ENCODE data around the gene TP53INP2. TPM values are rescaled to one million over a fixed set of nuclear protein-coding genes. Genes with fewer than 3 reads are reported as not detected.

The TP53INP2 gene
- total RNA-seq, 1 donor from 2014 or later, result 13.1 TPM

DNA sequence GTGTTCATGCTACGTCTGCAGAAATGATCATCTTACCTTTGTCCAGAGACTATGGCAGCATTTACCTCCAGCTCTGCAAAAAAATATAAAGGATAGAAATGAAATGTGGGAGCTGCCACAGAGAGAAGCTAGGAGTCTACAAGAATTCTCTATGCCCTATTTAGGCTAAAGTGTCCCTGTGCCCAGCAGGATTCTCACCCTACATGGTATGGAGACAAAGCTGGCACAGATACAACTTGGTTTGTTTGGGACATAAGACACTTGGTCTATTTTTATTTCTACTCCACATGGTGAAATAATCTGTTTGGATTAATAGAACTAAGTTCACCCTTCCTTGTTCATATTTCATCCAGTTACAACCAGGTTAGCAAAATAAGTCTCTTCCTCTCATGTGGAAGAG is 28.4 kb downstream of the TP53INP2 start:
- Mint-ChIP-seq H3K27ac (no peak overlapping the region), H3K9me3 (no peaks in the 10 kb centered on the region), H3K36me3 (peaks cover 26% of the 10 kb centered on the region), H3K4me3 (no peak overlapping the region), H3K27me3 (ENCODE audit: low read depth) (no peaks in the 10 kb centered on the region), H3K4me1 (no peaks in the 10 kb centered on the region)
- TF ChIP-seq, protein P1, sequence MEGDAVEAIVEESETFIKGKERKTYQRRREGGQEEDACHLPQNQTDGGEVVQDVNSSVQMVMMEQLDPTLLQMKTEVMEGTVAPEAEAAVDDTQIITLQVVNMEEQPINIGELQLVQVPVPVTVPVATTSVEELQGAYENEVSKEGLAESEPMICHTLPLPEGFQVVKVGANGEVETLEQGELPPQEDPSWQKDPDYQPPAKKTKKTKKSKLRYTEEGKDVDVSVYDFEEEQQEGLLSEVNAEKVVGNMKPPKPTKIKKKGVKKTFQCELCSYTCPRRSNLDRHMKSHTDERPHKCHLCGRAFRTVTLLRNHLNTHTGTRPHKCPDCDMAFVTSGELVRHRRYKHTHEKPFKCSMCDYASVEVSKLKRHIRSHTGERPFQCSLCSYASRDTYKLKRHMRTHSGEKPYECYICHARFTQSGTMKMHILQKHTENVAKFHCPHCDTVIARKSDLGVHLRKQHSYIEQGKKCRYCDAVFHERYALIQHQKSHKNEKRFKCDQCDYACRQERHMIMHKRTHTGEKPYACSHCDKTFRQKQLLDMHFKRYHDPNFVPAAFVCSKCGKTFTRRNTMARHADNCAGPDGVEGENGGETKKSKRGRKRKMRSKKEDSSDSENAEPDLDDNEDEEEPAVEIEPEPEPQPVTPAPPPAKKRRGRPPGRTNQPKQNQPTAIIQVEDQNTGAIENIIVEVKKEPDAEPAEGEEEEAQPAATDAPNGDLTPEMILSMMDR (IDR thresholded peaks at IDR 0.05; ENCODE audit: unreplicated experiment), result no peak
- DNase-seq (ENCODE audit: low spot score in 2 of 2, unreplicated experiment in 2 of 2), result no peak

DNA sequence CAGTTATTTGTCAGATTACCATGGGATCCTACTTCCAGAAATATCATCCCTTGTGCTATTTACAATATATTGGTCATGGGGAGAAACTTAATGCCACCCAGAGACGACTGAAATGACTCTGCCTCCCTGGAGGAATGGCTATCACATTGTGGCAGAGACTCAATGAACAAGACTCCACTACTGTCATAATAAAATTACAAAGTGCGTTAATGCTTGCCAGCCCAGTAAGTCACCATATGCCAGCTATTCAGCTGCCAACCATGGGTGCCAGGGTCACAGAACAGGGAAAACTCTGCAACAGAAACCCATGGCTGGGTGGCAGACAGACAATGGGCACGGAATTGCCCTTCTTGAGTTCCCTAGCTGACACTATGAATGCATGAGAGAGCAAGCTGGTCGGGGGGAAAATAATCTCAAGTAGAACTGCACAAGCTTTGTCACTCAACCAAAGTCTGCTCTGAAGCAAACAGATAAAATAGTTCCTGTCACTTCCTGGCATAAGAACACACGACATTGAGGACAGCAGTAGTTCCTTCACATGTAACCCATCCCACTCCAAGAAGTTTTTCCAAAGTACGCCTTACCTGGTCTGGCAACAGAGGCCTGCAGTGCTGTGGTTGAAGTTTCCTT is 32.1 kb downstream of the TP53INP2 start:
- no peak for DNase-seq (ENCODE audit: low spot score in 2 of 2, unreplicated experiment in 2 of 2)
- Mint-ChIP-seq H3K4me3 (no peak overlapping the region), H3K4me1 (no peaks in the 10 kb centered on the region), H3K9me3 (no peaks in the 10 kb centered on the region), H3K27ac (no peak overlapping the region), H3K27me3 (ENCODE audit: low read depth) (no peaks in the 10 kb centered on the region), H3K36me3 (peaks cover 35% of the 10 kb centered on the region)
- TF ChIP-seq, protein P1 (IDR thresholded peaks at IDR 0.05; ENCODE audit: unreplicated experiment), result no peak

DNA sequence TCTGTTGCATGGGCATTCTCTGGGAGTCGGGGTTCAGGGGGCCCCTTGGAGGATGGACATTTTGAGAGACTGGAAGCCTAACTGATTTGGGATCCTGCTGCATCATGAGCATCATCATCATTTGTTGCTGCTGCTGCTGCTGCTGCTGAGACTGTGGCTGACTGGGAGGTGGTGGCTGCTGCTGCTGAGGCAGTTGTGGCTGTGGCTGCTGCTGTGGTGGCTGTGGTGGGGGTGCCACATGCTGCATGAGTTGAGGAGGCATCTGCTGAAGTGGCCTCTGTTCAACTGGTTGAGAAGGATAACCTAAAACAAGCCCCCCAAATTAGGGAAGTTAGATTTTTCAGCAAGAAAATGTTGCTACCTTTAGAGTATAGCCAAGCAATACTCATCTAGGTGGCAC is 38.9 kb downstream of the TP53INP2 start:
- no peak overlapping the region for H3K4me3 Mint-ChIP-seq
- H3K27ac Mint-ChIP-seq, result no peak overlapping the region
- H3K36me3 Mint-ChIP-seq, result peaks cover 33% of the 10 kb centered on the region
- no peak for DNase-seq (ENCODE audit: low spot score in 2 of 2, unreplicated experiment in 2 of 2)
- no peaks in the 10 kb centered on the region for H3K4me1 Mint-ChIP-seq
- TF ChIP-seq, protein P1 (IDR thresholded peaks at IDR 0.05; ENCODE audit: unreplicated experiment), result no peak
- H3K9me3 Mint-ChIP-seq, result no peaks in the 10 kb centered on the region
- H3K27me3 Mint-ChIP-seq (ENCODE audit: low read depth), result no peaks in the 10 kb centered on the region

DNA sequence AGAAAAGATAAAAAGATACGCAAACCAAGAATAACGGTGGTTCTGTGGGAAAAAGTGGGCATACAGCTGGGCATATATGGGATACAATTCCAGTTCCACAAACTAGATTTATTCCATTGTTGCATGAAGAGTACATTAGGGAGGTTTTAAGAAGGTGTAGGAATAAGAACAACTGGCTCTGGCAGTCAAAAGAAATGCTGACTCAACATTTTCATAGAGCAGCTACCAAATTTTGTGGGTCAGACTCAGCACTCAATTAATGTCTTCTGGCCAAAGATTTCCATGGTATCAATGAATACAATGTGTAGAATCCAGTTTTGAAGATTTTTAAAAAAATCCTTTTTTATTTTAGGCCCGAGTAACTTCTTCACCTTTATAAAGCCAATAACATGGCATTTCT is 40.2 kb downstream of the TP53INP2 start:
- H3K27ac Mint-ChIP-seq, result no peak overlapping the region
- H3K27me3 Mint-ChIP-seq (ENCODE audit: low read depth), result no peaks in the 10 kb centered on the region
- H3K9me3 Mint-ChIP-seq, result no peaks in the 10 kb centered on the region
- TF ChIP-seq, protein P1 (IDR thresholded peaks at IDR 0.05; ENCODE audit: unreplicated experiment), result no peak
- H3K4me1 Mint-ChIP-seq, result no peaks in the 10 kb centered on the region
- peaks cover 33% of the 10 kb centered on the region for H3K36me3 Mint-ChIP-seq
- no peak overlapping the region for H3K4me3 Mint-ChIP-seq
- no peak for DNase-seq (ENCODE audit: low spot score in 2 of 2, unreplicated experiment in 2 of 2)

DNA sequence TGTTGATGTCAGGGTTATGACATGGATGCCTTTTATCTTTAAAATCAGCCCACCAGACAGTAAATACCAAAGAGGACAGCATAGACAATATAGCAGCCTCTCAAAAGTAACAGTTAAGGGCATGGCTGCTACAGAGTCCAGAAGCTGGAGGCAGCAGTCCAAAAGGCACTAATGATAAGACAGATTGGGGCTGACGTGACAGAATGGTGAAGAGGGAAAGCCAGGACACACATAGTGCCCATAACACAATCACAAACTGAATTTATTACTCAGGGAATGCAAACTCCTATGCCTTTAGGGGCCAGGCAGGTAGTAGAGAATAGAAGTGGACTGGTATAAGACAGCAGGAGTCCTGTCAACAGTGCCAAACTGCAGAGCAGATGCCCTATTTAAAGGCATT is 40.7 kb downstream of the TP53INP2 start:
- Mint-ChIP-seq H3K27me3 (ENCODE audit: low read depth) (no peaks in the 10 kb centered on the region), H3K27ac (no peak overlapping the region), H3K9me3 (no peaks in the 10 kb centered on the region), H3K4me3 (no peak overlapping the region), H3K36me3 (peaks cover 36% of the 10 kb centered on the region), H3K4me1 (no peaks in the 10 kb centered on the region)
- DNase-seq (ENCODE audit: low spot score in 2 of 2, unreplicated experiment in 2 of 2), result no peak
- TF ChIP-seq, protein P1 (IDR thresholded peaks at IDR 0.05; ENCODE audit: unreplicated experiment), result no peak

DNA sequence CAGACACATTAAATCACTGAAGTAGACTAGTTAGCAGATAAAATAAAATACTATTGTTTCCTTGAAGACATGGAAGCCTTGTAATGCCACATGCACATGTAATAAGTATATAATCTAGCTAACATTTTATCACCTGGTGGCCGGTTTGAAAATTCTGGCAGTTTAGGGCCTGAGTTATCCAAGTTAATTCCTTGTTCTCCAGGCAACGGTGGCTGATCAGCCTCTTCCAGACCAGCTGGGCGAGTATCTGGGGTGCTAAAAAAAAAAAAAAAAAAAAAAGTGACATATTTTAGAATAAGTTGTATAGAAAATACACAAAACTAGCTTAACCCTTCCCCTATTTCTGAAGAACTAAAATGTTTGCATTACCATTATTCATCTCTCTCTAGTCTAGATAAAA is 42.5 kb downstream of the TP53INP2 start:
- Mint-ChIP-seq H3K27ac (no peak overlapping the region), H3K36me3 (peaks cover 36% of the 10 kb centered on the region), H3K4me1 (no peaks in the 10 kb centered on the region), H3K9me3 (no peaks in the 10 kb centered on the region), H3K4me3 (no peak overlapping the region), H3K27me3 (ENCODE audit: low read depth) (no peaks in the 10 kb centered on the region)
- DNase-seq (ENCODE audit: low spot score in 2 of 2, unreplicated experiment in 2 of 2), result no peak
- TF ChIP-seq, protein P1 (IDR thresholded peaks at IDR 0.05; ENCODE audit: unreplicated experiment), result no peak
